ENCODE results near the gene RPS3. TPM values are rescaled to one million over a fixed set of nuclear protein-coding genes. Genes with fewer than 3 reads are reported as not detected.

The RPS3 gene
- polyA plus RNA-seq, 1 donor (not counting 4 experiments of a cell fraction or from before 2014, with no cell fraction given): 3,843 TPM

GRCh38 chr11:75403983-75404658 lies 4.8 kb downstream of the RPS3 start:
- H4K20me1 ChIP-seq (ENCODE audit: control insufficient read depth, extremely low read depth, insufficient read depth, low read length): peaks cover 59% of the 10 kb centered on the region
- peaks cover 78% of the 10 kb centered on the region for H3K79me2 ChIP-seq (ENCODE audit: control insufficient read depth, insufficient read depth, low read length)
- no peak overlapping the region for H3K4me2 ChIP-seq (ENCODE audit: control insufficient read depth, extremely low read depth, insufficient read depth, low read depth, low read length)
- no peak overlapping the region for H2AFZ ChIP-seq (ENCODE audit: control insufficient read depth, low read length)
- no peaks in the 10 kb centered on the region for H3K9me3 ChIP-seq (ENCODE audit: control insufficient read depth, low read depth, low read length)
- H3K4me1 ChIP-seq (ENCODE audit: control insufficient read depth, extremely low read depth, insufficient read depth, low read length): peaks cover 27% of the 10 kb centered on the region
- H3K36me3 ChIP-seq (ENCODE audit: control insufficient read depth in 2 of 2, extremely low read depth in 1 of 2, insufficient read depth in 2 of 2, low read length in 2 of 2): peaks cover 51 to 70% of the 10 kb centered on the region in 2 experiments
- FAIRE-seq: no peak
- dilution Hi-C loops (cut with MboI; ENCODE audit: extremely low pct_ligation_motif_present, low sequenced_read_pairs): no loop called here
- peaks cover 8% of the 10 kb centered on the region for H3K9me1 ChIP-seq (ENCODE audit: control insufficient read depth, extremely low read depth, insufficient read depth, low read length)
- TF ChIP-seq EZH2 (IDR thresholded peaks at IDR 0.05; ENCODE audit: low read length) (no peak), CTCF (optimal IDR thresholded peaks at IDR 0.05 in 1 of 3, IDR thresholded peaks at IDR 0.05 in 1 of 3, conservative IDR thresholded peaks at IDR 0.05 in 1 of 3; ENCODE audit: extremely low read depth in 1 of 3, insufficient read depth in 2 of 3, low read length in 3 of 3) (no peak)
- no peaks in the 10 kb centered on the region for H3K27me3 ChIP-seq (ENCODE audit: control insufficient read depth, extremely low read depth, insufficient read depth, low read length)
- DNase-seq (ENCODE audit: low read depth, low spot score): no peak
- H3K27ac ChIP-seq (ENCODE audit: control insufficient read depth, insufficient read depth, low read length): no peak overlapping the region
- no peak overlapping the region for H3K4me3 ChIP-seq (ENCODE audit: control insufficient read depth in 2 of 3, extremely low read depth in 1 of 3, insufficient read depth in 2 of 3, low read depth in 1 of 3, low read length in 3 of 3)
- no peak overlapping the region for H3K9ac ChIP-seq (ENCODE audit: control insufficient read depth, extremely low read depth, insufficient read depth, low read length)

GRCh38 chr11:75406338-75406777 lies 7.0 kb downstream of the RPS3 start:
- Histone ChIP-seq H3K27me3 (ENCODE audit: control insufficient read depth, extremely low read depth, insufficient read depth, low read length) (no peaks in the 10 kb centered on the region), H3K4me3 (ENCODE audit: control insufficient read depth in 2 of 3, extremely low read depth in 1 of 3, insufficient read depth in 2 of 3, low read depth in 1 of 3, low read length in 3 of 3) (no peak overlapping the region), H3K9me1 (ENCODE audit: control insufficient read depth, extremely low read depth, insufficient read depth, low read length) (peaks cover 8% of the 10 kb centered on the region), H3K4me2 (ENCODE audit: control insufficient read depth, extremely low read depth, insufficient read depth, low read depth, low read length) (no peak overlapping the region), H3K9ac (ENCODE audit: control insufficient read depth, extremely low read depth, insufficient read depth, low read length) (no peak overlapping the region), H4K20me1 (ENCODE audit: control insufficient read depth, extremely low read depth, insufficient read depth, low read length) (peaks cover 55% of the 10 kb centered on the region), H3K4me1 (ENCODE audit: control insufficient read depth, extremely low read depth, insufficient read depth, low read length) (peaks cover 25% of the 10 kb centered on the region), H3K79me2 (ENCODE audit: control insufficient read depth, insufficient read depth, low read length) (peaks cover 57% of the 10 kb centered on the region), H3K27ac (ENCODE audit: control insufficient read depth, insufficient read depth, low read length) (peak overlapping the region; percentile 25), H3K9me3 (ENCODE audit: control insufficient read depth, low read depth, low read length) (no peaks in the 10 kb centered on the region), H2AFZ (ENCODE audit: control insufficient read depth, low read length) (no peak overlapping the region), H3K36me3 (ENCODE audit: control insufficient read depth in 2 of 2, extremely low read depth in 1 of 2, insufficient read depth in 2 of 2, low read length in 2 of 2) (peaks cover 43 to 65% of the 10 kb centered on the region in 2 experiments)
- DNase-seq (ENCODE audit: low read depth, low spot score) (no peak), FAIRE-seq (no peak)
- dilution Hi-C loops (cut with MboI; ENCODE audit: extremely low pct_ligation_motif_present, low sequenced_read_pairs): no loop called here
- TF ChIP-seq EZH2 (IDR thresholded peaks at IDR 0.05; ENCODE audit: low read length) (no peak), CTCF (optimal IDR thresholded peaks at IDR 0.05 in 1 of 3, IDR thresholded peaks at IDR 0.05 in 1 of 3, conservative IDR thresholded peaks at IDR 0.05 in 1 of 3; ENCODE audit: extremely low read depth in 1 of 3, insufficient read depth in 2 of 3, low read length in 3 of 3) (no peak)
